Measurements from ENCODE around the gene SEZ6L.

SEZ6L gene

DNA sequence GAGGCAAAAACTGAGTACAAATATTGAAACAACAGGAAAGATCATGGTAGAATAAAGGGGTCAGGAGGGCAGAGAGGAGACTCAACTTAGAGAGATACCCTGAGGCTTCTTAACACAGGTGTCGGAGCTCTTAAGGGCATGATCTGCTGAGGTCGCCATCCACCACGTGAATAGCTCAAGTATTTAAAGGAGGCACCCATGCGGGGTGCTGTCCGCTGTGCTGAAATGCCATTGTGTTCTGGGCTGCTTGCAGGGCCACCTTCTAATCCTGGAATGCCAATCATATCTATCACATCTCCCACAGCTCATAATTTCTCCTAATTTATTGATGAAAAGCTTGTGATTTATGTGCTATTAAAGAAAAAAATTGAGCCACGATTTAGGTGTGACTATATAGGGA is 90.2 kb downstream of the SEZ6L start:
- no peak for DNase-seq

DNA sequence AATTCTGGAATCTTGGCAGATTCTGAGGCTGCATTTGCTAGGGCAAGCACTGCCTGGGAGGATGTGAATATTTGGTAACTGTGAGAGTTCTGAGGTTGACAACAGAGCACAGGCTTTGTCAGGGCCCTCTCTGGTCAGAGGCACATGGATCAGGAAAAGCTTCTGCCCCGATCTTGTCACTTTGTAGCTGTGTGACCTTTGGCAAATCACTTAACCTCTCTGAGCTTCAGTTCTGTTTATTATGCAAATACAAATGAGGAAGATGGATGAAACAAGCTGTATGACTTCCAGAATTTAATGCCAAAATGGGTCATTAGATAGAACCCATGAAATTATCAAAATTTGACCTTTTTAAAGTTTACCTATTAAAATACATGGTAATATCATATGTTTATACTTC is 94.9 kb downstream of the SEZ6L start:
- DNase-seq, result no peak

DNA sequence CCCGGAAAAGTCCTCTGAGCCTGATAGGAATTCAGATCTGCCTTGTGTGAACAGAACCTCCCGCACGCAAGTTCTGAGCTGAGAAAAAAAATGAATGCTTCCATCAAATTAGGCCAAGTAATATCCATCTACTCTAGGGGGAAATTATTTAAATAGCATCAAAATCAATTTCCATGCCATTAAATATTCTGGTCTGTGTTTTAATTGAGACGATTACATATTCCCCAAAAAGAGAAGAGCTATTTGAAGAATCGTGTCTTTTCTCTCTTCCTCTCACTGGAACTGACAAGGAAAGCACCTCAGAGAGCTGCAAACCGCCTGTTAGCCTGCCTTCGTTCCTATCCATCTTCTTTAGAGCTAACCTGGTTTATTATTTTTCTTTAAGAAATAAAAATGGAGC is 96.0 kb downstream of the SEZ6L start:
- no peak for DNase-seq

DNA sequence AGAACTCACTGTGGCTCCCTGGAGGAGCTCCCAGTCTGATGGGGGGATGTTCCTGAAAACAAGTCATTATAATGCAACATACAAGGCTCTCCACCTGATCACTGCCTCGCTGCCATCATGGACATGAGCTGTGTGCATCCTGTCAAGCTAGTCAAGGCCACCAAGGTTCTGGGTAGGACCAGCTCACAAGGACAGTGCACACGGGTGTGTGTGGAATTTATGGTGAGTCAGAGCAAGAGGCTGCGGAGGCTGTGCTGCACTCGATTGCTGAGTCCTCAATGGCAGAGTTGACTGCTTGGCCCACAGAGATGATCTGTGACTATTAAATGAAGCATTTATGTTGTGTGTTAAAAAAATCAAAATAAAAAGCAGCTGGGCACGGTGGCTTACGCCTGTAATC is 96.6 kb downstream of the SEZ6L start:
- DNase-seq, result no peak

DNA sequence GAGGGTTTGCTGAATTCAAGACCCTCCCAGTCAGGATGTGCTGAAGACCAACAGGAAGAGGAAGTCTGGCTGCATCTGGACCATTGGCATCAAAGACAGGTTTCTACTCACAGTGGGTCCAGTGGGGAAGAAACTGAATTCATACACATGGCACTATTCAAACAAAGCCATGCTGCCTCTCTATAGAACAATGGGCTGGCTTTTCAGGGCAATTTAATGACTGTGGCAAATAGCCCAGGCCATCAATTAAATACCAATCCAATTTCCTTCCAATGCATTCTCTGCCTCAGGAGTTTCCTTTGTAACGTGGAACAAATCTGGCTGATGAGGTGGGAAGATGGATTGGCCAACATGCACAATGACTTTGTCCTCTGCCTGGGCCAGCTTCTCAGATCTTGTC is 98.6 kb downstream of the SEZ6L start:
- no peak for DNase-seq

DNA sequence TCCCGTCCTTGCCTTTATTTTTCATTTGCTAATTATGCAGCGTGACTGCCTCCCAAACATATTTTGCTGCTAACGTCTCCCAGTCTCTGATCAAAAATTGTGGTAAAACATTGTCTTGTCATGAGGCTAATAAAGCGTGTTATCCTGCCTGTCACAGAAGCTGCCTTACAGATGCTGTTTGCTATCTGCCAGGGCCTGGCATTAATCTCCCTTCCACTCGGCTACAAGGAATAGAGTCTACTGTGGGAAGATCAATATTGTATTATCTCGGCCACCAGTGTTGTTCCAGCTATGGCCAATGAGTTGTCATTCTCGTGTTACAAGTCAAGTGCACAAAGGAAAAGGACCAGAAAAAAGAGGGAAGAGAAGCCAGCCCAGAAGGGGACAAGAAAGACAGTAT is 100.3 kb downstream of the SEZ6L start:
- DNase-seq, result no peak

DNA sequence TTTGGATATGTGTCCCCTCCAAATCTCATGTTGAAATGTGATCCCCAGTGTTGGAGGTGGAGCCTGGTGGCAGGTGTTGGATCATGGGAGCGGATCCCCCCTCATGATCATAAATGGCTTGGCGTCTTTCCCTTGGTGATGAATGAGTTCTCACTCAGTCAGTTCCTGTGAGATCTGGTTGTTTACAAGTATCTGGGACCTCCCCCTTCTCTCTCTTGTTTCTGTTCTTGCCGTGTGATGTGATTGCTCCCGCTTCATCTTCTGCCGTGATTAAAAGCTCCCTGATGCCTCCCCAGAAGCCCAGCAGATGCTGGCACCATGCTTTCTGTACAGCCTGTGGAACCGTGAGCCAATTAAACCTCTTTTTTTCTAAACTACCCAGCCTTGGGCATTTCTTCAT is 102.2 kb downstream of the SEZ6L start:
- DNase-seq, result no peak

DNA sequence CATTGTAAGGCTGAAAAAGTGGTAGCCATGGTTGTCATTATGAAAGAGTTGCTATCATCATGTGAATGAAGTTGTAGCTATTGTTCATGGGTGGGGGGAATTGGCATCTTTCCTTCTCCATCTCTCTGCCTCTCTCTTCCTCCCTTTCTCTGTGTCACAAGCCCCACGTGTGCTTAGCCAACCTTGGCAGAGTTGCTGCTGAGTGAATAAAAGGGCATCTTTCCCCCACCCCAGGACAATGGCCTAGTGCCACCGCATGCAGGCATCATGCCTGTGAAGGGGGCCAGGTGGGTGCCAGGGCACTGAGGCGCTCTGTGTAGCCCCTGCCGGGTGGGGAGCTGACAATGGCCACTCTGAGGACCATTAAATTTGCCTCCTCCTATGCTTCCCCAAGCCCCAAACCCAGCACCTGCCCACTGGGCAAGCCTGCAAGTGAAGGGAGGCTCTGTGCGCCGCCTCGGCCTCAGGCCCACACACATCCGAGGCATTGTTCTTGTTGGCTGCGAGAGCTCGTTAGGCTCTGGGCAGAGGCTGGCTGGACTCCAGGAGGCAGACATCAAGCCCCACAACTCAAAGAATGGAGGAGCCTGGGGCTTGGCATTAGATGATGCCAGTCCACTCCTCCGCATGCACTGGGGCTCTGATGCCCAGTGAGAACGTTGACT is 103.9 kb downstream of the SEZ6L start:
- DNase-seq, result no peak

DNA sequence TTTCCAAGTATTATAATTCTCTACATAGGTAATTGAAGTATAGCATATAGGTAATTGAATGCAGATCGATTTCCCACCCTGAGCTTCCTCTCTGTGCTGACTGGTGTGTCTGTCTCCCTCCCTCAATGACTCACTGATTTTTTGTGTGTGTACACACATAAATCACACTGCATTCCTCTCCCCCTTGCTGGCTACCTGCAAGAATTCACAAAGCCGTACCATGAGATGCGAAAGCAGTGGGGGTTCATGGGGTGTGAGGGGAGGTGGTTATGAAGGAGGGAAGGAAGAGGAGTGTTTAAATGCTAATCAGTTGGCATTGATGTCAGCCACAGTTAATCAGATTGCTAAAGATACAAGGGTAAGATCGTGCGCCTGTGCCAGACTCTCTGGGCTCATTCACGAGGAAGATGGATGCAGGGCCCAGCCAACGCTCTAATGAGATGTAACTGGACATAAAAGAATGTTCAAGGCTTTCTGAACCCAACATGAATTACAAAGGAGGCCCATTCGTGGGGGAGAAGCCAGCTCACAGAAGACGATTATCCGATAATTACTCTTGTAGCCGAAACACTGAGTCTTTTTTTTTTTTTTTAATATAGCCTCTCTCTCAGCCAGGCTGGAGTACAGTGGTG is 107.4 kb downstream of the SEZ6L start:
- DNase-seq, result no peak

DNA sequence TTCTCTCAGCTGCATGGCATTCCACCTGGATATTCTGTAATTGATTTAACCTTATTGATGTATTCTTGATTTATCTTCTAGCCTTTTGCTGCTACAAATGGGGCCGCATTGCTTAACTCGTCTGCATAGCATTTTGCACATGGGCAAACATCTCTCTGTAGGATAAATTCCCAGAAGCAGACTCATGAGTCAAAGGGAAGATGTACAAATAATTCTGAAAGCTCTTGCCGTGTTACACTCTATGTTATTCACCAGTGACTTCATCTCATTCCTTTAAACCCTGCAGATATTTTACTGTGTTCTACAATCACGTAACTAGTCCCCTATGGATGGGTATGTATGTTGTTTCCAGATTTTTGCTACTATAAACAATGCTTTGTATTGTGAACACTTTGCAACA is 112.7 kb downstream of the SEZ6L start:
- DNase-seq, result no peak

DNA sequence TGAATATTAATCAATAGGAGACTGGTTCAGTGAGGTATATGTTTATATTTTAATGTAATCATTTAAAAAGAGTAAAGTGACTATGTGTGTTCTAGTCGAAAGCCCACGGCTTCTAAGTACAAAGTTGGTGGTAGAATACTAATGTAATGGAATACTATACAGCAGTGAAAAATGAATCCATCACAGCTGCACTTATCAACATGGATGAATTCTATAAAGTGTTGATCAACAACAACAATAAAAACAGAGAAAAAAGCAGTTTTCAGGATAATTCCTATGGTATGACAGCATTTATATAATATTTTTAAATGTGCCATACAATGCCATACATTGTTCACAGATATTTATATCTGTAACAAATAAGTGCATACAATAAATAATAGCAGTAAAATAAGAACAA is 114.1 kb downstream of the SEZ6L start:
- DNase-seq, result no peak

DNA sequence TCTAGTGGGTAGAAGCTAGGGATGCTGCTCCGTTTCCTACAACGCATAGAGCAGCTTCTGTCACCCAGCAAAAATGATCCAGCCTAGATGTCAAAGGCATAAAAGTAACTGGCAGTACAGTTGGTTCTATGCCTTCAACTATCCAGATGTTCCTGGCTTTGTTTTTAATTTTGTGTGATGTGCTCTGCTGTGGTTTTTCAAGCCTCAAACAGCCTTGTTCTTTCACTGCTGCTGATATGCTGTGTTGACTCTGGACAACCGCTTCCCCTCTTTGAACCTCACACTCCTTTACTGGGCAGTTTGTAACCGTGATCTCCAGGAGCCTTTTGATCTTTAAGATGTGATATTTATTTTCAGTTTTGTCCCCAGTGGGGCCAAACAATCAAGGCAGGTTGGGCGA is 116.4 kb downstream of the SEZ6L start:
- no peak for DNase-seq

DNA sequence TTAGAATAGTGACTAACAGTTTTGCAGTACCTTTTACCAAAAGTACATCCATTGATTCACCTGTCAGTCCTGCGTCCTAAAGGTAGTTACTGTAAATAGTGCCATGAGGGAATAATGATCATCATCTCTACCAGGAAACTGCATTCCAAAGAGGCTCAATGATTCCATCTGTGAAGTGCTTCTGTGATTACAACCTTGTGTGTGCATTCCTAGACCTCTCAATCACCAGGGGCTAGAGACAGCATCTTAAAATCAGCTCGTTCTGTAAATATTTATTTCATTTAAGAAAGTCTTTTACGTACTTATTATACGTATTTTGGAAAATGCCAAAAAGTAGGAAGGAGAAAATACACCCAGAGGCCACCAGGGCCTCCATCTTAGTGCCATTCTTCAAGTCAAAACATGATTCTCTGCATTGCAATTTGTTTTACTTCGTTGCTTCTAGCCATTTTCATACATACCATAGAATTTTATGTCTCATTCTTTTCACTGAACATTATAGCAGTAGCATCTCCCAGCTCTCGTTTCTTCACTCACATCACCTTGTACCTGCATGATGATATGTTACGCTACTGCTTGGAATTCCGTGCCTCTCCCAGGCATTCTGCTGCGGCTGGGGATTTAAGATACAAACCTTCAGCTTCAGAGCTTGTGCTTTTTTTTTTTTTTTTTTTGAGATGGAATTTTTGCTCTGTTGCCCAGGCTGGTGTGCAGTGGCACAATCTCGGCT is 117.0 kb downstream of the SEZ6L start:
- DNase-seq, result no peak

DNA sequence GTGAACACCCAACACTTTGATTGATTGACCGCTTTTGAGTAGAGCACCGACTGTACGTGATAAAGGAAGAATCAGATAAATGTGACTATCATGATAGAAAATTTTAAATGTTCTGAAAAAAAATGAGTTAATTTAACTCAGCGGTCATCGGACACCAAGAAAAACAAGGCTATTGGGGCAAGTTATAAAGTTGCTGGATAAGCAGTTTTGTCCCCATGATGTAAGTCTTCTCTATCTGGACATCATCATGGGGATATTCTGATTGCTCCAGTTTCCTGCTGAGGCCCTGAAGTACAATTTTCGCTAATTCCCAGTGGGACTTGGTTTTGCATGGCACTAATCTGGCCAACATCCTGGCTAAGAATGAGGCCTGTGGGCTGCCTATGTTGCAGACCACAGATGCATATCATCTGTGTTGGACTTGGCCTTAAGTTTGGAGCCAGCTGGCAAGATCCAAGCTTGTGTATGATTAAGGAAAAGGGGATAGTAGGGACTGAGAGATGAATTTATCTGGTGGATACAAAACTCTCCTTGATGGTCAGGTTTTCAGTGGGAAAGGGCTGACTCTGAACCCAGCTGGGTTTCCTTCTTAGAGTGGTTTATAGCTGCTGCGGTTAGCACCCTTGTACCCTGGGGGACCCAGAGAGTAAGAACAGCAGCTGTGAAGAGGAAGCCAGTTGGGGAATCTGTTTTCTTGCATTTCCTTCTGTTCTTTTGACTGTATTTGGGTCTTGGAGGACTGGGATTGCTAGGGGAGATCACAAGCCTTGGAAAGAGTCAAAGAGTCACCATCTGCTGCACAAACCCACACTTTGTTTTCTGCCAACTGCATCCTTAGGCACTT is 118.3 kb downstream of the SEZ6L start:
- no peak for DNase-seq

DNA sequence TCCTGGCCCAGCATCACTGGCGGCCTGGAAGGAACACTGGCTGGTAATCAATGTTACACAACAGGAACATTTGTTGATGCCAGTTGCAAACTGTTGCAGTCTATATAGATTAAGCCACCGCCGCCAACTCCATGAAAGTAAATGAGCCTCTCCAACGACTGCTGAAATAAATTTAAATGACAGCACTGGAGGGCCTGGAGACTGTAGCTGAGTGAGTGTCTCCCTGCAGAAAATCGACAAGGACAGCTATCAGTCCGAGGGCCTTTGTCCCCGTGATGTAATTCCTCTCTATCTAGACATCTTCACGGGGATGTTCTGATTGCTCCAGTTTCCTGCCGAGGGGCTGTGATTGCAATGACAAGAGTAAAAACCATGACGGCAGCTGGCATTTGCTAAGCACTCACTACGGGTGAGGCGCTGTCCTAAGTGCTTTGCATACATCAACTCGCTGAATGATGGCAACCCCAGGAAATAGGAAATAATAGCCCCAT is 120.4 kb downstream of the SEZ6L start:
- DNase-seq, result no peak

DNA sequence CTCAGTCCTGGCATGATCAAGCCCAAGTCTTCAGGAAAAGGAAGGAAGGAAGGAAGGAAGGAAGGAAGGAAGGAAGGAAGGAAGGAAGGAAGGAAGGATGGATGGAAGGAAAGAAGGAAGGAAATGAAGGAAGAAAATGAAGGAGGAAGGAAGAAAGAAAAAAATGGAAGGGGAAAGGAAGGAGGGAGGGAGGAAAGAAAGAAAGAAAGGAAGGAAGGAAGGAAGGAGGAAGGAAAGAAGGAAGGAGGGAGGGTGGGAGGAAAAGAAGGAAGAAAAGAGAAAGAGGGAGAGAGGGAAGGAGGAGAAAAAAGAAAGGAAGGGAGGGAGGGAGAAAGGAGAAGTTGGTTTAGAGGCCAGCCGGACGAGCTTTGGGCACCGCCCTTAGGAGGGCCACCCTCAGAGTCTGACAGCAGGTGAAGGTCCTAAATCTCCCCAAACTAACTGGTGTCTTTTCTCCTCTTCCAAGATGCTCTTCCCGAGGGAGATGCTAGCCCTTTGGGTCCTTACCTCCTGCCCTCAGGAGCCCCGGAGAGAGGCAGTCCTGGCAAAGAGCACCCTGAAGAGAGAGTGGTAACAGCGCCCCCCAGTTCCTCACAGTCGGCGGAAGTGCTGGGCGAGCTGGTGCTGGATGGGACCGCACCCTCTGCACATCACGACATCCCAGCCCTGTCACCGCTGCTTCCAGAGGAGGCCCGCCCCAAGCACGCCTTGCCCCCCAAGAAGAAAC is 122.8 kb downstream of the SEZ6L start:
- DNase-seq, result no peak

DNA sequence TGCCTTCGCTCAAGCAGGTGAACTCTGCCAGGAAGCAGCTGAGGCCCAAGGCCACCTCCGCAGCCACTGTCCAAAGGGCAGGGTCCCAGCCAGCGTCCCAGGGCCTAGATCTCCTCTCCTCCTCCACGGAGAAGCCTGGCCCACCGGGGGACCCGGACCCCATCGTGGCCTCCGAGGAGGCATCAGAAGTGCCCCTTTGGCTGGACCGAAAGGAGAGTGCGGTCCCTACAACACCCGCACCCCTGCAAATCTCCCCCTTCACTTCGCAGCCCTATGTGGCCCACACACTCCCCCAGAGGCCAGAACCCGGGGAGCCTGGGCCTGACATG is 123.4 kb downstream of the SEZ6L start:
- DNase-seq, result no peak

DNA sequence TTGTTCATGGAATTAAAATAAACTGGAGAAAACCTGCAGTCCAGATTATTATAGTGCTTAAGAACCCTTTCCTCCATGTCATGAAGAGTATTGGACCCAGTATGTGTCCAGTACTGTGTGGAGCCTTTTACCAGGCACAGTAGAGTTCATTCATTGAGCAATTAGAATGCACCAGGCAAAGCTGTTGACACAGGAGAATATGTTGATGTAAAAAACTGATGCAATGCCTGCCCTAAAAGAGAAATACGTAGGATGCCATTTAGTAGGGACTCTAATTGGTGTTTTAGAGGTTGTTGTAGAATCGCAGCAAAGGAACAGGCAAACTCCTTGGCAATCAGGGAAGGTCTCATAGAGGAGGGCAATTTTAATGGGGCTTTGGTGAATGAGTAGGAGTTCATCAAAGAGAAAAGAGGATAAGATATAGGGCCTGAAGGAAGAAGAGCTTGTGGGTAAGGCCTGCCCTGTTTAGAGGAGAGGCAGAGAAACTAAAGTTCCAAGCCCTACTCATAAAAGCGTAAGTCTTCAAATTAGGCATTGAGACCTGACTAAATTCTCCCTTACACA is 126.4 kb downstream of the SEZ6L start:
- no peak for DNase-seq

DNA sequence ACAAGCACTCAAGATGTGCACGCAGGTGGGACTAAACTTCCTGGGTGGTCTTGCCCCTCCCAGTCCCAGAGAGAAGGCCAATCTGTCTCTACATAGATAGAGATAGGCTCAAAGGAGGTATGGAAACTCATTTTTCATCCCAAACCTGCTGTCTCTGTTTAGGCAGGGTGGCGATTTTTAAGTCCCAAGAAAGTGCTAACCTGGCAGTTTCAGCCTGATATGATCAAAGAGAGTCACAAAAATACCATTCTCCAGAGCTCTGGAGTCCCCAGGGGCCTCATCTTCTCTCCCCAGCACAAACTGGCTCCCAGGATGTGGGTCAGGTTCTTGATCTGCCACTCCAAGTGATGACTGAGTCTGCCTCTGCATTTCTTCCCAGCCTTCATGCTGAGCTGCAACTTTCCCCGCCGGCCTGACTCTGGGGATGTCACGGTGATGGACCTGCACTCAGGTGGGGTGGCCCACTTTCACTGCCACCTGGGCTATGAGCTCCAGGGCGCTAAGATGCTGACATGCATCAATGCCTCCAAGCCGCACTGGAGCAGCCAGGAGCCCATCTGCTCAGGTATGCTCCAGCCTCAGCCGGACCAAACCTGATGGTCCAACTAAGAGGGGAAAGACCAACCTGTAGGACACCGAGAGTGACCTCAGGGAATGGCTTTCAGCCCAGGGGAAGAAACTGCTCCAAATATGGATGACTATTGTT is 129.5 kb downstream of the SEZ6L start:
- no peak for DNase-seq

DNA sequence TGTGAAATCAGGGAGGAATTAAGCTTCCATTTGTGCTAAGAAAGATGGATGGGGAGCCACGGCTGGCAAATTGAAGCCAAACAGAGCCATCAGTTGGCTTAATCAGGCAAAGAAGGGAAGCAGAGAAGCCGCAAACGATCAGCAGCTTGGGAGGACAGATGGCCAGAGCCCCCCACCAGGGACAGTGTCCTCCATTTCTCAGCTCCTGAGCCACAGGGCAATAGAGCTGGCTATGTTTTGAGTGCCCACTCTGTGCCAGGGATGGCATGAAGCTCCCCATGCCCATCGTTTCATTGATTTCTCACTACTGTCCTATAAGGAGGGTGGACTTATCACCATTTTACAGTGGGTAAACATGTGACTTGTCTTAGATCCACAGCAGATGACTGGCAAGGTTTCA is 133.5 kb downstream of the SEZ6L start:
- no peak for DNase-seq

DNA sequence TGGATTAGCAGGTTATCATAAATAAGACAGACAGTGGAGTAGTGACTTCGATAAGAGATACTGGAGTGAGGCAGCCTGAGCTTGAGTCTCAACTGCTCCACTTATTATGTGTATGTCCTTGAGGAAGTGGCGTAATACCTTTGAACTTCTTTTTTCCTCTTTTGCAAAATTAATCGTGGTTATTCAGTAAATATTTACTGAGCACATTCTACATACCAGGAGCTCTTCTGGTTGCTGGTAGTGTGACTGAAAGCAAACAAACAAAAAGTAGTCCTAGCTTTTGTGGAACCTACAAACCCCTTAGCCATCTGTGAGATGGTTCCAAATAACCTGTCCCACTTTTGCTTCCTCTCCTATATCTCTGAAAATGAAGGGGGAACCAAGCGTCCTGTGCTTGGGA is 134.2 kb downstream of the SEZ6L start:
- no peak for DNase-seq

DNA sequence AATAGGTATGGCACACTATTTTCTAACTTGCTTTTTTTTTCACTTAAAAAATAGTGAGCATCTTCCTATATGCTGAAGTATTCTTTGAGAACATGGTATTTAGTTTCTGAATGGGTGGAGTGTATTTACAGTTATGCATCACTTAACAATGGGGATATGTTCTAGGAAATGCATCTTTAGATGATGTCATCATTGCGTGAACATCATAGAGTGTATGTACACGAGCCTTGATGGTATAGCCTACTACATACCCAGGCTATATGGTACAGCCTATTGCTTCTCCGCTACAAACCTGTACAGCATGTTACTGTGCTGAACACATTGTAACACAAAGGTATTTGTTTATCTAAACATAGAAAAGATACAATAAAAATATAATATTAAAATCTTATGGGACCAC is 135.5 kb downstream of the SEZ6L start:
- DNase-seq, result no peak
